Panc1 (cell line): ENCODE results near the gene PARD3. TPM values are rescaled to one million over a fixed set of nuclear protein-coding genes. Genes with fewer than 3 reads are reported as not detected.

Experiments used
- ATAC-seq: fragments of 200-7000 bp; cut with Tn5 transposase; 2 replicates; pipeline ENCODE4 v1.9.1; 2020; ENCODE audit warnings: mild to moderate bottlenecking, moderate library complexity
- BruUV-seq: library from RNA; stranded (reverse); fragments of 400-500 nt; replicated peaks from 2 replicates; lab custom pipeline; 2021; lab: Mats Ljungman, UMichigan
- CTCF ChIA-PET: fragments of 300-600 bp; sonication (Branson Sonifier 250); formaldehyde crosslinking; loops from one replicate; lab custom pipeline; 2022; ENCODE audit warnings: antibody characterized with exemption; lab: Charles Lee
- POLR2A ChIA-PET: fragments of 300-600 bp; sonication (Branson Sonifier 250); formaldehyde crosslinking; loops from one replicate; lab custom pipeline; 2022; ENCODE audit warnings: antibody characterized with exemption; lab: Charles Lee
- DNase-seq: peaks from one replicate; pipeline ENCODE4 v3.0.0-alpha.2; 2010; ENCODE audit warnings: low read depth, low spot score
- H3K27ac ChIP-seq: 2 replicates; pipeline ENCODE4 v1.5.1; 2011; ENCODE audit warnings: mild to moderate bottlenecking, low read length, inconsistent platforms
- H3K27me3 ChIP-seq: fragments of 200-500 bp; sonication (Bioruptor generic); 2 replicates; pipeline ENCODE4 v1.6.0; 2014; ENCODE audit warnings: low read length, inconsistent platforms; ENCODE audit not compliant: control insufficient read depth, insufficient read depth
- H3K36me3 ChIP-seq: fragments of 200-500 bp; sonication (Bioruptor generic); 2 replicates; pipeline ENCODE4 v1.5.1; 2014; ENCODE audit warnings: inconsistent platforms, mild to moderate bottlenecking, low read length, moderate library complexity; ENCODE audit not compliant: control insufficient read depth, insufficient read depth
- H3K4me1 ChIP-seq: 2 replicates; pipeline ENCODE4 v1.5.1; 2011; ENCODE audit warnings: inconsistent platforms, mild to moderate bottlenecking, low read length, moderate library complexity; ENCODE audit not compliant: control insufficient read depth, insufficient read depth
- H3K4me3 ChIP-seq, 2 experiments: 2 replicates each; pipeline ENCODE4 v1.5.1; 2011 to 2012; ENCODE audit warnings: low read depth in 2 of 2, low read length in 2 of 2, mild to moderate bottlenecking in 2 of 2, inconsistent platforms in 1 of 2, moderate library complexity in 1 of 2
- H3K9me3 ChIP-seq: fragments of 200-500 bp; sonication (Bioruptor generic); 2 replicates; pipeline ENCODE4 v1.5.1; 2014; ENCODE audit warnings: low read depth, mild to moderate bottlenecking, inconsistent platforms, low read length, moderate library complexity; ENCODE audit not compliant: control insufficient read depth, insufficient read depth
- SIN3A ChIP-seq: IDR thresholded peaks from 2 replicates; pipeline ENCODE4 v1.6.1; 2012; ENCODE audit warnings: low read depth, mild to moderate bottlenecking, low read length, moderate library complexity, borderline replicate concordance; ENCODE audit not compliant: insufficient read depth
- TCF7L2 ChIP-seq: IDR thresholded peaks from 2 replicates; pipeline ENCODE4 v1.6.1; 2011; ENCODE audit warnings: mild to moderate bottlenecking, low read depth, low read length, inconsistent platforms
- in situ Hi-C: cut with HindIII; loops from 2 replicates; pipeline ENCODE4 v1.10.0; 2016; ENCODE audit warnings: low sequenced_read_pairs, low pct_unique_long_range_greater_than_20kb
- intact Hi-C: fragments of 100-400 bp; cut with micrococcal nuclease; formaldehyde crosslinking; loops from one replicate; pipeline ENCODE4 v1.10.0; 2022; ENCODE audit not compliant: unreplicated experiment
- total RNA-seq: library from RNA; stranded (reverse); gene quantifications from one replicate; pipeline ENCODE4 v1.2.1, GENCODE V29; 2021; ENCODE audit not compliant: unreplicated experiment
- TF ChIP-seq, protein P1 (sequence below), 2 experiments: IDR thresholded peaks; 2 replicates each; pipeline ENCODE4 v1.6.1; 2011 to 2012; ENCODE audit warnings: low read depth in 2 of 2, control low read depth in 1 of 2, low read length in 1 of 2, mild to moderate bottlenecking in 1 of 2, moderate library complexity in 1 of 2; ENCODE audit not compliant: insufficient read depth in 1 of 2
- TF ChIP-seq, protein P2 (sequence below): fragments of 450-650 bp; IDR thresholded peaks from 2 replicates; pipeline ENCODE4 v1.5.1; 2017; ENCODE audit warnings: mild to moderate bottlenecking

Gene PARD3
- total RNA-seq, 1 experiment from 2014 or later: 29.8 TPM

- TF ChIP-seq, protein P1, sequence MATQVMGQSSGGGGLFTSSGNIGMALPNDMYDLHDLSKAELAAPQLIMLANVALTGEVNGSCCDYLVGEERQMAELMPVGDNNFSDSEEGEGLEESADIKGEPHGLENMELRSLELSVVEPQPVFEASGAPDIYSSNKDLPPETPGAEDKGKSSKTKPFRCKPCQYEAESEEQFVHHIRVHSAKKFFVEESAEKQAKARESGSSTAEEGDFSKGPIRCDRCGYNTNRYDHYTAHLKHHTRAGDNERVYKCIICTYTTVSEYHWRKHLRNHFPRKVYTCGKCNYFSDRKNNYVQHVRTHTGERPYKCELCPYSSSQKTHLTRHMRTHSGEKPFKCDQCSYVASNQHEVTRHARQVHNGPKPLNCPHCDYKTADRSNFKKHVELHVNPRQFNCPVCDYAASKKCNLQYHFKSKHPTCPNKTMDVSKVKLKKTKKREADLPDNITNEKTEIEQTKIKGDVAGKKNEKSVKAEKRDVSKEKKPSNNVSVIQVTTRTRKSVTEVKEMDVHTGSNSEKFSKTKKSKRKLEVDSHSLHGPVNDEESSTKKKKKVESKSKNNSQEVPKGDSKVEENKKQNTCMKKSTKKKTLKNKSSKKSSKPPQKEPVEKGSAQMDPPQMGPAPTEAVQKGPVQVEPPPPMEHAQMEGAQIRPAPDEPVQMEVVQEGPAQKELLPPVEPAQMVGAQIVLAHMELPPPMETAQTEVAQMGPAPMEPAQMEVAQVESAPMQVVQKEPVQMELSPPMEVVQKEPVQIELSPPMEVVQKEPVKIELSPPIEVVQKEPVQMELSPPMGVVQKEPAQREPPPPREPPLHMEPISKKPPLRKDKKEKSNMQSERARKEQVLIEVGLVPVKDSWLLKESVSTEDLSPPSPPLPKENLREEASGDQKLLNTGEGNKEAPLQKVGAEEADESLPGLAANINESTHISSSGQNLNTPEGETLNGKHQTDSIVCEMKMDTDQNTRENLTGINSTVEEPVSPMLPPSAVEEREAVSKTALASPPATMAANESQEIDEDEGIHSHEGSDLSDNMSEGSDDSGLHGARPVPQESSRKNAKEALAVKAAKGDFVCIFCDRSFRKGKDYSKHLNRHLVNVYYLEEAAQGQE (IDR thresholded peaks at IDR 0.05; ENCODE audit: insufficient read depth in 1 of 2, low read depth in 2 of 2, low read length in 1 of 2): no peak
- CTCF ChIA-PET: interaction anchor here (0.6 kb wide), 1 partner anchor 1228 kb away, joined by 6 read pairs; no protein-coding TSS in a partner anchor
- no peaks in the 10 kb centered on the region for H3K9me3 ChIP-seq
- intact Hi-C loops (no loop called here), in situ Hi-C loops (no loop called here)
- H3K27me3 ChIP-seq: no peaks in the 10 kb centered on the region
- no peaks in the 10 kb centered on the region for H3K36me3 ChIP-seq
- H3K27ac ChIP-seq: no peak overlapping the region
- no peaks in the 10 kb centered on the region for H3K4me1 ChIP-seq
- ATAC-seq: no peak
- H3K4me3 ChIP-seq: no peak overlapping the region
- no peak for DNase-seq
- POLR2A ChIA-PET: no interaction called here
- no TSS peak for BruUV-seq
These were observed 517.4 kb downstream of the PARD3 start for GRCh38 chr10:34297541-34298345.

GRCh38 chr10:34295142-34295548 is 520.0 kb downstream of the PARD3 start:
- ATAC-seq (no peak), DNase-seq (no peak)
- Histone ChIP-seq H3K9me3 (no peaks in the 10 kb centered on the region), H3K36me3 (no peaks in the 10 kb centered on the region), H3K27ac (no peak overlapping the region), H3K4me1 (no peaks in the 10 kb centered on the region), H3K4me3 (no peak overlapping the region), H3K27me3 (no peaks in the 10 kb centered on the region)
- POLR2A ChIA-PET: no interaction called here
- intact Hi-C loops: no loop called here
- TF ChIP-seq SIN3A (no peak), TCF7L2 (no peak)
- TF ChIP-seq, protein P1 (IDR thresholded peaks at IDR 0.05; ENCODE audit: insufficient read depth in 1 of 2, low read depth in 2 of 2, low read length in 1 of 2): no peak
- TF ChIP-seq, protein P2, sequence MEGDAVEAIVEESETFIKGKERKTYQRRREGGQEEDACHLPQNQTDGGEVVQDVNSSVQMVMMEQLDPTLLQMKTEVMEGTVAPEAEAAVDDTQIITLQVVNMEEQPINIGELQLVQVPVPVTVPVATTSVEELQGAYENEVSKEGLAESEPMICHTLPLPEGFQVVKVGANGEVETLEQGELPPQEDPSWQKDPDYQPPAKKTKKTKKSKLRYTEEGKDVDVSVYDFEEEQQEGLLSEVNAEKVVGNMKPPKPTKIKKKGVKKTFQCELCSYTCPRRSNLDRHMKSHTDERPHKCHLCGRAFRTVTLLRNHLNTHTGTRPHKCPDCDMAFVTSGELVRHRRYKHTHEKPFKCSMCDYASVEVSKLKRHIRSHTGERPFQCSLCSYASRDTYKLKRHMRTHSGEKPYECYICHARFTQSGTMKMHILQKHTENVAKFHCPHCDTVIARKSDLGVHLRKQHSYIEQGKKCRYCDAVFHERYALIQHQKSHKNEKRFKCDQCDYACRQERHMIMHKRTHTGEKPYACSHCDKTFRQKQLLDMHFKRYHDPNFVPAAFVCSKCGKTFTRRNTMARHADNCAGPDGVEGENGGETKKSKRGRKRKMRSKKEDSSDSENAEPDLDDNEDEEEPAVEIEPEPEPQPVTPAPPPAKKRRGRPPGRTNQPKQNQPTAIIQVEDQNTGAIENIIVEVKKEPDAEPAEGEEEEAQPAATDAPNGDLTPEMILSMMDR: no peak
- BruUV-seq: no TSS peak
- in situ Hi-C loops: no loop called here
- CTCF ChIA-PET: no interaction called here
